GM04503 (cell line): ENCODE data around the gene KCNAB2.

Source experiments
- DNase-seq: peaks from one replicate; pipeline ENCODE4 v3.0.0-alpha.2; 2012; ENCODE audit warnings: low read depth

KCNAB2 gene

DNA sequence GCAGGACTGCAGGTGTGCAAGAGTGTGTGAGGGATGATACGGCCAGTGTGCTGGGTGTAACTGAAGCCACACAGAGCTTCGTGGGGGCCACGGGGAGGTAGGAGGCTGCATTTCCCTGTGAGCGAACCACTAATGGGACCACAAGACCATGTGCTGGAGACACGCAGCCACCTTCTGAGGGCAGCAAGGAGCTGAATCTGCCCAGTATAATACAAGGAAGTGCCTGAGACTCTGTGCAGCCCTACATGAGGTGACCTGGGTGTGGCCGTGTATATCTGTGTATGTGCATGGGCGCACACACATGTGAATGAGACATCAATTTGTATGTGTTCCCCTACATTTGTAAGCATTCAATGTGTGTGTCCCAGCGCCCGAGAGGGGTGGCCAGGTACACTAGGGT is 83.6 kb downstream of the KCNAB2 start:
- no peak for DNase-seq

DNA sequence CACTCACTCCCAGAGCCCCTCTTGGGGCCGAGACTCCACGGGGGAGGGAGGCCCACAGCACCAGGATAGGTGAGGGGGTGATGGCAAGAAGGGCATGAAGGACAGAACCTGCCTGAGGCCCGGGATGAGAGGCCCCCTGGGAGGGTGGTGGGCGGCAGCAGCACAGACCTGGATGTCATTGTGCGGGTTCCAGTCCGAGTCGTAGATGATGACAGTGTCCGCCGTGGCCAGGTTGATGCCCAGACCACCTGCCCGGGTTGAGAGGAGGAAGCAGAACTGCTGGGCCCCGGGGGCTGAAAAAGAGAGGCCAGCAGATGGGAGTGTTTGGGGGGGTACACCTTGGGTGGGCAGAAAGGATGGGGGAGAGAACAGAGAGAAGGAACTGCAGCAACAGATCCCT is 84.3 kb downstream of the KCNAB2 start:
- DNase-seq: no peak

DNA sequence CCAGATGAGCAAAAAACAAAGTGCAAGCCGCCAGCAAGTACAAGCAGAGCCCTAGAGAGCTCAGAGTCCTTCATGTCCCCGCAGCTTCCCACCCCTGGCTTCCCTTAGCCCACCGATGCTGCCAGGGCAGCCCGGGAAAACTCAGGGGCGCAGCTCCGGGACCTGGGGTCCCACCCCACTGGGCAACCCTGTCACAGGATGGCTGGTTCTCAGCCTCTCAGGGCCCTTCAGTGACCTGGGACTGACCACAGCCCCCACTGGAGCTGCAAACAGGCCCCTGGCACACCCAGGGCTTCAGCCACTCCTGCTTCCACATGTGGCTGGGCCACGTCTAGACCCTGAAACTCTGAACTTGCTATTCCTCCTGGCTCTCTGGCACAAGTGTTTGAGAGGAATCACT is 84.9 kb downstream of the KCNAB2 start:
- DNase-seq: no peak

DNA sequence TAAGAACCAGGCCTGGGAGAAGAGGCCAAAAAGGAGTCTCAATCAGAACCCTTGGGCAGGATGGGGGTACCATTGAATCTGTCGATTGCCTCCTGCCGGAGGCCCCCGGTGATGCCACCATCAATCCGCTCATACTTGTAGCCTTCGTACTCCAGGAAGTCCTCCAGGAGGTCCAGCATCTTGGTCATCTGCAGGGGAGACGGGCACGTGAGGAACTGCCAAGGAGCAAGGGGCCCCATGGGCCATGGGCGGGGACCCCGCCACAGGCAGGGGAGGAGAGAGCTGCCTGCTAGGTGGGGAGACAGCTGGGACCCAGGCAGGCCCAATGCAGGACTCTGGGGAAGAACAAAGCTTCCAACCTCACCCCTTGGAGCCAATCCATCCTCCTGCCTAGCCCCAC is 85.9 kb downstream of the KCNAB2 start:
- DNase-seq: no peak

DNA sequence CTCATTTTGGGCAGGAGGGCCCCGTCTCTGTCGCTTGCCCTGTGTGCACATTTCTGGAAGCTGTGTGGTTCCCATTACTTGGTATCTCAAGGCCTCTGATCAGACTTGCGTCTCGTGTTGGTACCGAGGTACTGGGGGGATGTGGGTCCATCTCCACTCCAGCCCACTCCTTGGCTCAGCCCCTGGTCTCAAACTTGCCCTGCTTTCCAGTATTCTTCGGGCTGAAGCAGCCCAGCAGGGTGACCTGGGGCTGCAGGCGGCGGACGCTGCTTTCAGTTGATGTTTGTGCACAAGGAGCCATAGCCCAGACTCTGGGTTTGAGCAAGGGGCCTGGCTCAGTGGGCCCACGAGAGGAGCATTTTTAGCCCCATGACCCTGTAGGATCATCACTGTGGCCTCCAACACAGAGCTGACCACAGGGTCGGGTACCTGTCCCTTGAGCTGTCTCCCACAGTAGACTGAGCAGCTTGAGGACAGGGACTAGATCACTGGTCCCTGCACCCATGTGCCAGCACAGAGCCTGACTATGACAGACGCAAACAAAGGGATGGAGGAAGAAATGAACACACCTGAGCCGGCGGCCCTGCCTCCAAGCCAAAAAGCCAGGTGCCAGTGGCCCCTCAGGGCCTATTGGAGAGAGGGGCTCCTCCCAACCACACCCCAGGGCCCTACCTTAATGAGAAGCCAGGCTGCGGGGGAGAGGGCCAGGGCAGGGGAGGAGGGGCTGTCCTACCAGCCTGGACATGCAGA is 87.6 kb downstream of the KCNAB2 start:
- no peak for DNase-seq

DNA sequence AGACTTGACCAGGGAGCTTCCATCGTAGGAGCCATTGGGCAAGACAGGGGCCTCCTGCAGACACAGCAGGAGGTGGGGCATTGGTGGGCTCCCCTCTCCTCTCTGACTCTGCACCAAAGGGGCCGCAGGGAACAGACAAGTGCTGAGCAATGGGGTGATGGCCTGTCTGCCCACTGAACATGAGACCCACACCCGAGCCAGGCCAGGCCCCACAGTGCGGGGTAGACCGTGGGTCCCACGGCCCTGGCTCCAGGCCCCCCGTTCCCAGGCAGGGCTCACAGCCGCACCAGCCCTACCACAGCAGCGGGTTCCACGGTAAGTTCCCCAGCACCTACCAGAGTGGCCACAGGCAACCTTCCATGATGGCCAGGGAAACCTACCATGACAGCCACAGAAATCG is 88.5 kb downstream of the KCNAB2 start:
- no peak for DNase-seq

DNA sequence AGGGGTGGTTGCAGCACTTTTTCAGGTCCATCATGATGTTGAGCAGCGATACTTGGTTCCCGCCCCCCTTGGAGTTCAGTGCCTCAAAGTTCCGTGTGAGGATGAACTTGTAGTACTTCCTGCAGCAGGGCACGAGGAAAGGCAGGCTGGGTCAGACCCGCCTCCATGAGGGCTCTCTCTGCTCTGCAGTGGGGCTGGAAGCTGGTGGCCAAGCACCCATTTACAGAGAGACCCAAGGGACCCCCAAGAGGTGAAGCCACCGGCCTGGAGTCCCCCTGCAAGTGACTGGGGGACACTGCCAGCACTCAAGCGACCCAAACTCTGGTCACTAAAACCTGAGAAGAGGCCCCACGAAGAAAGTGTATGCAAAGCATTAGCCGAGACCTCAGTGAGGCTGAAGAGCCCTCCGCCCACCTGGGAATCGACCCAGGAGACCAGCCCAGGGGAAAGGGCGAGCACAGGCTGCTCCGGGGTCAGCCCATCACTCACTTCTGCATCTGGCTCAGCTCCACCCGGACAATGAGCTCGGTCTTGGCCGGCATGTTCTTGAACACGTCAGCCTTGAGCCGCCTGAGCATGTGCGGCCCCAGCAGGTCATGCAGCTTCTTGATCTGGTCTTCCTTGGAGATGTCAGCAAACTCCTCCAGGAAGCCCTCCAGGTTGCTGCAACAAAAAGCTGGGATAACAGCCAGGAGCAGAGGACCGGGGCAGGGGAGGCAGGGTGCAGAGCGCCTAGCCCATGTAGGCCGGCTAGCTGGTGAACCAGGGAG is 89.2 kb downstream of the KCNAB2 start:
- no peak for DNase-seq

DNA sequence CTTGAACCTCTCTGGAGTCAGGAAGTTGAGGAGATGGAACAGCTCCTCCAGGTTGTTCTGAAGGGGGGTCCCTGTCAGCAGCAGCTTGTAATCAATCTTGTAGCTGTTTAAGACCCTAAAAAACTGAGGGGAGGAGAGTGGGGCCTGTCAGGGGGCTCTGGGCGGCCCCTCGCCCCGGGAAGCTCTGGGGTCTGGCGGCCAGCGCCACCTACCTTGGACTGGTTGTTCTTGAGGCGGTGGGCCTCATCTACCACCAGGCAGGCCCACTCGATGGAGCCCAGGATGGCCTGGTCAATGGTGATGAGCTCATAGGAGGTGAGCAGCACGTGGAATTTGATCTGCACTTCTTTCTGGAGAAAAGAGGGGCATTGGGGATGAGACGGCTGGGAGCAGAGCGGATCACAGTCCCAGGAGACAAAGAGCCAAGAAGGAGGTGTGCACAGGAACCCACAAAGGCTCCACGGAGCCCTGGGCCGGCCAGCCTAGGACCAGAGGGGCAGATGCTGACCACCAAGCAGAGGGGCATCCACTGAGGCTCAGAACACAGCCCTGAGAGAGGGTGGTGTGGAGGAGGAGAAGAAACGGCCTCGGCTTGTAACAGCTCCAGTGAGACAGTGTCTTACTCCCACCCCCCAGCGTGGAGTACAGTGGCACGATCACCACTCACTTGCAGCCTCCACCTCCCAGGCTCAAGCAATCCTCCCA is 91.0 kb downstream of the KCNAB2 start:
- DNase-seq: no peak

DNA sequence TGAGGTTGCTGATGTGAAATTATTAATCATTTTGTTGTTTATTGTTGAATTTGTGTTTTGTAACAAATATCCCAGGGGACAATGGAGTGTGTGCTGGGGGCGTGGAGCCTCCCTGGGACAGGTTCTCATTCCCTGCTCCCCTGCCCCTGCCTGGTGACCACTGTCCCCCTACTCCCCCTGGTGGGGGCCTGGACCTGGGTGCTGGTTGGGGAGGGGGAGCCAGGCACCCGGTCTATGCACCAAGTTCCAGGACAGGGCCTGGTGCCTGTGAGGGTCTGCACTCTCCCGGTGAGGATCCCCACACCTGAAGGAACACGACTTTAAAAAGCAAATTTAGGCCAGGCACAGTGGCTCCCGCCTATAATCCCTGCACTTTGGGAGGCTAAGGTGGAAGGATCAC is 92.1 kb downstream of the KCNAB2 start:
- DNase-seq: no peak

DNA sequence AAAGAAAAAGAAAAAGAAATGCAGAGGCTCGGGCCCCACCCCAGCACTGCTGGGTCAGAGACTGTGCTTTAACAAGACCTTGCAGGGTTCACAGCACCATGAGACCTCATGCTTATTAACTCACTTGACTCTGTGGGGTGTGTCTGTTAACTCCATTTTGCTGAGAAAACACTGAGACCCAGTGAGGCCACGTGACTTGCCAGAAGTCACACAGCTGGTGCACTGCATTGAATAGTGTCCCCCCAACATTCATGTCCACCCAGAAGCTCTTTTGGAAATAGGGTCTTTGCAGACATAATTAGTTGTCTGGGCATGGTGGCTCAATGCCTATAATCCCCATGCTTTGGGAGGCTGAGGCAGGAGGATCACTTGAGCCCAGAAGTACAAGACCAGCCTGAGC is 94.7 kb downstream of the KCNAB2 start:
- no peak for DNase-seq

DNA sequence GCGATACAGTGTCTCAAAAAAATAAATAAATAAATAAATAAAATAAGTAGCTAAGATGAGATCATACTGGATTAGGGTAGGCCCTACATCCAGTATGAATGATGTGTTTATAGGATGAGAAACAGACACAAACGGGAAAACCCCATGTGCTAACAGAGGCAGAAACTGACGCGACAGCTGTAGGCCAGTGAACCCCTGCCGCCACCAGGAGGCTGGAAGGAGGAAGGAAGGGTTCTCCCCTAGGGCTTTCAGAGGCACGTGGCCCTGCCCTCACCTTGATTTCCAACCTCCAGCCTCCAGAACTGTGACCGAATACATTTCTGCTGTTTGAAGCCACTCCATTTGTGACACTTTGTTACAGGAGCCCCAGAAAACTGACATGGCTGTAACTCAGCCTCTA is 95.9 kb downstream of the KCNAB2 start:
- DNase-seq: no peak

DNA sequence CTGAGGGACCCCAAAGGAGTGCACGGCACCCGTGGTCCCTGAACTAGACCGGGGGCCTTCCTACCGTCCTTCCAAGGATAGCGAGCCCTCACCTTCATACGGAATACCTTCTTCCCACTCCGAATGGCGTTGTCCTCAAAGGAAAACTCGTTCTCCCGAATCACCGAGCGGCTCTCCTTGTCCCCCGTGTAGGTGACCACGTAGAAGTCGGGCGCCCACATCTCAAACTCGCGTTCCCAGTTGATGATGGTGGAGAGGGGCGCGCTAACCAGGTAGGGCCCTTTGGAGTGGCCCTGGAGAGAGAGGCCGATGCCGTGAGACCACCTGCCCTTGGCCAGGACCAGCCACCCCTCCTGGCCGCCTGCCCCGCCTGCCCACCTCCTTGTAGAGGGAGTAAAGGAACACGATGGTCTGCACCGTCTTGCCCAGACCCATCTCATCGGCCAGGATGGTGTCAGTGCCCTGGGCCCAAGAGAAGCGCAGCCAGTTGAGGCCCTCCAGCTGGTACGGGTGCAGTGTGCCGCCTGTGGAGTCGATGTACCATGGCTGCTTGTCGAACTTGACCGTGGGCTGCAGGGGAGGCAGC is 96.4 kb downstream of the KCNAB2 start:
- DNase-seq: no peak

DNA sequence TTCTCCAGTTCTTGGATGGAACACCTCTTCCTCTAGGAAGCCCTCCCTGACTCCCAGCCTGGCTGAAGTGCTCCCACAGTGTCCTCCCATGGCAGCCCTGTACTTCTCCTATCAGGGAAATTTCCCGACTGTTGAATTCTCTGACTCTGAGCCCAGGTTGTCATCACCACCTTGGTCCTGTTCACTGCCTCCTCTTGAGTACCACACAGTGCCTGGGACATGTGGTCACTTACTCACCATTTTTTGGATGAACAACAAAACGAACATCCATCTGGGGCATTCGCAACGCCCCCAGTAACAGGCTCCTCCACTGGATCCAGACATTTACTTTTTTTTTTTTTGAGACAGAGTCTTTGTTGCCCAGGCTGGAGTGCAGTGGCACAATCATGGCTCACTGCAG is 97.0 kb downstream of the KCNAB2 start:
- no peak for DNase-seq

DNA sequence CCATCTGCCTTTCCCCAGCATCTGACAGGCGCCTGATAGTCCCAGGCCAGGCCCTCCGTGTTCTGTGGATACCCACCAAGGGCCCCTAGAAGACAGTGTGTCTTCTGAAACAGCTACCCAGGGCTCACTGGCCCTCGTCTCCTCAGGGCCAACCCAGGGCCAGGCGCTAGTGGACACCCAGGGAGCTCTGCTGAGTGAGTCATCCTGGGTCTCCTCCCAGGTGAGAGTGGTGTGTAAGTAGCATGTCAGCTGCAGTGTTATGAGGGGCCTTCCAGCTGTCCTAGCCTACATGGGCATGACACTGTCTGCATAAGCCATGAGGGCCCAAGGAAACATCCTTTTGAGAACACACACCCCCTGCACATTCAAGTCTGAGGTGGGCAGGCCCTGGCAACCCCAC is 97.7 kb downstream of the KCNAB2 start:
- DNase-seq: no peak

DNA sequence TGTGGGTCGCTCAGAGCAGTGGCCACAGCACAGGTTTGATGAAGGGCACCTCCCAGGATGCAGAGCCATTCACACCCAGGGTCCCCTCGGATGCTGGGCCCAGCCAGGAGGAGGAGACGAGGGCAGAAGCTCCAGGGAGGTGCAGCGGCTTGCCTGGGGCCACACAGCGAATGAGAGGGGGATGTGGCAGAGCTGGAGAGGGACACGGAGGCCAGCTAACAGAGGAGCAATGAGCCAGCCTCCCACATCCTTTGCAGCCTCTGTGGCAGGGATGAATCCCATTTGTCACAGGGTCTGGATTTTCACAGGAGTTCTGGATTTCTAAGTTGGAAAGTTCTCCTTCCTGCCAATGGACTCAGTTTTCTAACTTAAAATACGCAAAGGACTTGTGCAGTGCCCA is 98.5 kb downstream of the KCNAB2 start:
- no peak for DNase-seq

DNA sequence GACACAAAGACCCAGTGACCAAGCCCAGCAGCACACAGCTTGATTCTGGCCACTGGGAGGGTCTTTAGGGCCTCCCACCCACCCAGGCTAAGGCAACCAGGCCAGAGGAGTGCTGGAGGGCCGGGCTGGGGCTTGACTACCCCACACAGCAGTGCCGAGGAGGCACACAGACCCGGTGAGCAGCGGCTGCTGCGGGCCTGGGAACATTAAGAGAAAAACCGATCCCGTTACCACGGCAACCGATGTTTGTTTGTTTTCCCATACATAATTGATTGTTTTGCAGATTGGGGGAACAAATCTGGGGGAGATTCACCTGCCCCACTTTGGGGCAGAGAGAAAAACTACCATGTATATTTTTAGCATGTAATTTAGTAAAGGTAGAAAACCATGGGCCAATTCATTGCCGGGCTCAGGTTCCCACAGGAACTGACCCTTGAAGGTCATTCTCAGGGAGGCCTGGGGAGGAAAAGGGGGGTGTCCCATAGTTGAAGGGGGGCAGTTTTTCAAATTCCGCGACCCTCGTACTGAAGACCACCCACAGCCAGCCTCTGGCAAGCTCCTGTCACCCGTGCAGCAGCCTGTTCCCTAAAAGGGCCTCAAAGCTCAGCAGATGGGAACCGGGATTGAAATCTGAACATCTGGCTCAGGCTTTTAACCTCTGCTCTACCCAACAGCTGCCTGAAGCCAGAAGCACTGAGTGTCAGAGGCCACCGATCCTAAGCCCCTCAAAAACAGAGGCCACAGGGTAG is 99.1 kb downstream of the KCNAB2 start:
- no peak for DNase-seq

DNA sequence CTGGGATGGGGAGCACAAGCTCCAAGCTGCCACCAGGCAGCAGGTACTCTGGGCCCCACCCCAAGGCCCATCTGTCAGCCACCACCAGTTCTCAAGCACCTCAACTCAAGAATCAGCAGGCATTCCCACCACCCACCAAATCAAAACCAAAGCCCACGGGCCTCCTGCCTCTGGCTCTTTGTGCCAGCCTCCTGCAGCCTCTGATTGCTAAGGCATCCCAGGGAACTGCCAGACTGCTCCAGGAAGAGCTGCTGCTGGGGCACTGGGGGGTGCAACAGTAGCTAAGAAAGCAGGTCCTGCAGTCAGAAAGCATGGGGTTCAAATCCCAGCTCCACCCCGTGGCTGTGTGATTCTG is 99.7 kb downstream of the KCNAB2 start:
- DNase-seq: no peak

DNA sequence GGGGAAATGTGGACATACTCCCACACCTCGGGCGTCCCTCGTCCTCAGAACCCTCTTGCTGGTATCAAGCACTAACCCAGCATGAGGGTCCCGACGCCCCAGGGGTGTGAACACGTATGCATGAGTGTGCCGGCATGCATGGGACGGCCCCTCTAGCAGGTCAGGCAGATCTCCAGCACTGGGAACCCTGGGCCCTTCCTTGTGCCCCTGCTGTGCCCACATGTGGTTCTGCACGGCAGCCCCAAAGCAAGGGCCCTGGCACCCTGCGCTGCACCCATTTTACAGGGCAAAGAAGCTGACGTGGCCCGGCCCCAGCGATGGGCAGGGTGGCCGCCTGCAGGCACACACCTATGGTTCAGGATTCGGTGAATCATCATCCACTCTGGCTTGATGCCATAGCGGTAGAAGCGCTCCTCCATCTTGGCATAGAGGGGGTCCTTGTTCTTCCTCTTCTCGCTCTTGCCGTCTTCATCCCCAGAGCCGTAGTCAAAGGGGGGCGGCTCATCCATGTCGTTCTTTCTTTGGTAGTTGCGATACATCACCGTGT is 100.2 kb downstream of the KCNAB2 start:
- DNase-seq: no peak

DNA sequence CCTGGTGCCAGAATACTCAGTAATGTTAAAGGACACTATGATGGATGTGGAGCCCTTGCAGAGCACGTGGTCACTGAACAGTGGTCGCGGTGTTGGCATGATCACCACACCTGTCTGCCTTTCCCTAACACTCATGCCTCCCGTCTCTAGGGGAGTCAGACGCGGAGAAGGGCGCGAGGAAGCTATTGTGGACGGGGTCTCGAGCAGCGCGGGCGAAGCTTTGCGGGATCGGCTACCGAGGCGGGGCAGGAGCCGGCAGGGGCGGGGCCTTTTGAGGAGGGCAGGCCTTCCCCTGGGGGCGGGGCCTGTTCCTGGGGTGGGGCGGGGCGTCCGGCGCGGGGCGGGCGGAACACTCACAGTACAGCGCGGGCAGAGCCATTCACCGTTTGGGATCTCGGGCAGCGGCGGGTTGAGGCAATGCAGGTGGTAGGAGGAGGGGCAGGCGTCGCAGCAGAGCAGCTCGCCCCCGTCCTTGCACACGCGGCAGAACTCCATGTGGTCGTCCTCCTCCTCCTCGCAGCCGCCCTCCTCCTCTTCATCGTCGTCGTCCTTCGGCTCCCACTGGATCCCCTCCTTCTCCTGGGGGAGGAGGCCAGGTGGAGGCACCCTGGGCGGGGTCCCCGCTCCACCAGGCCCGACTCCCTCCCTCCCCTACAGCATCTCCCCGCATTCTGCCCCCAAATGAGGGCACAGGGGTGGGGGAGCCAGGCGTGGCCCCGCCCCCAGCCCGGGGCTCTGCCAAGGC is 103.0 kb downstream of the KCNAB2 start:
- DNase-seq: no peak

DNA sequence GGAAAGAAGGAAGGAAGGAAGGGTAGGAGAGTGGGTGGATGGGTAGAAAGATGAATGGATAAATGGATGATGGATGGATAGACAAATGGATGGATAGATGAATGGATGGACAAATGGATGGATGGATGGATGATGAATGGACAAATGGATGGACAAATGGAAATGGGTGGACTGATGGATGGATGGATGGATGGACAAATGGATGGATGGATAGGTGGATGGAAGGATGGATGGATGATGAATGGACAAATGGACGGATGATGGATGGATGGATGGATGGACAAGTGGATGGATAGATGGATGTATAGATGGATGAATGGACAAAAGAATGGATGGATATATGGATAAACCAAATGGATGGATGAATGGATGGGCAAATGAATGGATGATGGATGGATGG is 103.9 kb downstream of the KCNAB2 start:
- no peak for DNase-seq
